CD4-positive, alpha-beta T cell treated with Interleukin-6 for 4 hours (primary cell): ENCODE results near the gene PDE9A.

ENCODE experiments used
- DNase-seq: peaks from one replicate; pipeline ENCODE4 v3.0.0-alpha.2; 2020; ENCODE audit warnings: mixed read lengths

PDE9A gene

GRCh38 chr21:42745511-42746239 lies 92.3 kb downstream of the PDE9A start:
- DNase-seq, result peak; percentile 40

GRCh38 chr21:42746240-42746592 lies 92.8 kb downstream of the PDE9A start:
- no peak for DNase-seq

GRCh38 chr21:42746593-42747275 lies 93.3 kb downstream of the PDE9A start:
- peak; percentile 76 for DNase-seq

GRCh38 chr21:42747276-42747701 lies 93.9 kb downstream of the PDE9A start:
- no peak for DNase-seq

GRCh38 chr21:42747746-42748351 lies 94.4 kb downstream of the PDE9A start:
- no peak for DNase-seq

- no peak for DNase-seq
These were observed 95.3 kb downstream of the PDE9A start for GRCh38 chr21:42748620-42749176.

GRCh38 chr21:42750737-42751530 lies 97.5 kb downstream of the PDE9A start:
- no peak for DNase-seq

GRCh38 chr21:42751866-42752265 lies 98.4 kb downstream of the PDE9A start:
- no peak for DNase-seq

- no peak for DNase-seq
These were observed 100.4 kb downstream of the PDE9A start for GRCh38 chr21:42753804-42754203.

- DNase-seq, result no peak
These were observed 101.0 kb downstream of the PDE9A start for GRCh38 chr21:42754270-42754933.

GRCh38 chr21:42755031-42755665 lies 101.7 kb downstream of the PDE9A start:
- DNase-seq, result no peak

- DNase-seq, result no peak
These were observed 102.6 kb downstream of the PDE9A start for GRCh38 chr21:42755766-42756579.

GRCh38 chr21:42756580-42757250 lies 103.3 kb downstream of the PDE9A start:
- DNase-seq, result no peak

GRCh38 chr21:42757422-42757821 lies 104.0 kb downstream of the PDE9A start:
- no peak for DNase-seq

- DNase-seq, result no peak
These were observed 104.6 kb downstream of the PDE9A start for GRCh38 chr21:42757826-42758655.

GRCh38 chr21:42758721-42759593 lies 105.5 kb downstream of the PDE9A start:
- DNase-seq, result no peak

- no peak for DNase-seq
These were observed 106.1 kb downstream of the PDE9A start for GRCh38 chr21:42759594-42759927.

- no peak for DNase-seq
These were observed 107.0 kb downstream of the PDE9A start for GRCh38 chr21:42760361-42760950.
